Left ventricle myocardium inferior (tissue), 1 donor: ENCODE measurements around the gene STIM1. TPM values are rescaled to one million over a fixed set of nuclear protein-coding genes. Genes with fewer than 3 reads are reported as not detected.

Experiments used
- DNase-seq: peaks from one replicate; pipeline ENCODE4 v3.0.0-alpha.2; 2020
- H3K27ac ChIP-seq: fragments of 200-600 bp; replicated peaks from 2 replicates; pipeline ENCODE4 v1.8.0; 2021
- H3K27me3 ChIP-seq: fragments of 200-600 bp; 2 replicates; pipeline ENCODE4 v1.8.0; 2021; ENCODE audit warnings: low read depth
- H3K36me3 ChIP-seq: fragments of 200-600 bp; 2 replicates; pipeline ENCODE4 v1.8.0; 2021
- H3K4me1 ChIP-seq: fragments of 200-600 bp; 2 replicates; pipeline ENCODE4 v1.8.0; 2021
- H3K4me3 ChIP-seq: fragments of 200-600 bp; 2 replicates; pipeline ENCODE4 v1.8.0; 2021; ENCODE audit warnings: mild to moderate bottlenecking, moderate library complexity
- H3K9me3 ChIP-seq: fragments of 200-600 bp; replicated peaks from 2 replicates; pipeline ENCODE4 v1.8.0; 2021
- intact Hi-C: fragments of 100-400 bp; cut with micrococcal nuclease; formaldehyde crosslinking; loops from one replicate; pipeline ENCODE4 v1.11.0; 2022
- total RNA-seq: library from RNA; stranded (reverse); fragmentation: NEBNext Ultra II Directional; extraction: Animal tissue kit (Norgen Biotek cat#: 25700); gene quantifications from one replicate; pipeline ENCODE4 v1.2.1, GENCODE V29; 2021
- TF ChIP-seq, protein P1 (sequence below): fragments of 200-600 bp; IDR thresholded peaks from 2 replicates; pipeline ENCODE4 v1.8.0; 2021; ENCODE audit warnings: antibody characterized with exemption, mild to moderate bottlenecking, borderline replicate concordance
- donor health status: DM: no; HTN: yes; CAD: no; lungs with severe emphysema.

The STIM1 gene
- total RNA-seq, 1 donor from 2014 or later: 32.0 TPM

DNA sequence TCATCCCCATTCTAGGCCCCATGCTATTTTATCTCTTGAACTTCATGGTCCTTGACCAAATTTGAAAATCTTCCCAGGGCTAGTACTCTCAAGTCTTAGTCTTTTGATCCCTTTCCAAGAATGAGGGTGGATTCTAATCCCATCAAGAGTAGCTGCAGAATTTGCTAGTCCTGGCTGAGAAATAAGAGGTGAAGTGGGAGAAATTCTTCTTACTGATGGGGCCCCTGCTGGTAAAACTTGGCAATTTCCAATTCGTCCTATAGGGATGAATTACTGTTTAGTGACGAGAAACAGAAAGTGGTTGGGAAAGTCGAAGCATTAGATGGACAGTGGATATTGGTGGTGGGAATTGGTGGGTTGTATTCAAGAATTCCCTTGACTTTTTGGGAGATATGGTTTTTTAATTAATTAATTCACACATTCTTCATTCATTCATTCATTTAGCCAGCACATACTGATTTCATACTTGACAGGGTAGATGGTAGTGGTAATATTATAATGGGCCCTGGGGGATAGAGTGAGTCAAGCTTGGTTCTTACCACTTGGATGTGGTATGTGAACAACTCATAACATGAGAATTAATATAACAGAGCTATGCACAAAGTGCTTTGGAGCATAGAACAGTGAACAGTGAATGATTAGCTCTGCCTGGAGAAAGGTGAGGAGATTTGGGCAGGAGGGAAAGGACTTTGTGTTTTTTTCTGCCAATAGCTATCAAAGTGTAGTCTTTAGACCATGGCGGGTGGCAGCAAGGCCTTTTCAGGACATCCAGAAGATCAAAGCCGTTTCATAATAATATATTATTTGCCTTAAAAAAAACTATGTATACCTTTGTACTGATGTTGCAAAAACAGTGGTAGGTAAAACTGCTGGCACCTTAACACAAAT is 103.8 kb downstream of the STIM1 start:
- H3K27me3 ChIP-seq: peaks cover 16% of the 10 kb centered on the region
- TF ChIP-seq, protein P1, sequence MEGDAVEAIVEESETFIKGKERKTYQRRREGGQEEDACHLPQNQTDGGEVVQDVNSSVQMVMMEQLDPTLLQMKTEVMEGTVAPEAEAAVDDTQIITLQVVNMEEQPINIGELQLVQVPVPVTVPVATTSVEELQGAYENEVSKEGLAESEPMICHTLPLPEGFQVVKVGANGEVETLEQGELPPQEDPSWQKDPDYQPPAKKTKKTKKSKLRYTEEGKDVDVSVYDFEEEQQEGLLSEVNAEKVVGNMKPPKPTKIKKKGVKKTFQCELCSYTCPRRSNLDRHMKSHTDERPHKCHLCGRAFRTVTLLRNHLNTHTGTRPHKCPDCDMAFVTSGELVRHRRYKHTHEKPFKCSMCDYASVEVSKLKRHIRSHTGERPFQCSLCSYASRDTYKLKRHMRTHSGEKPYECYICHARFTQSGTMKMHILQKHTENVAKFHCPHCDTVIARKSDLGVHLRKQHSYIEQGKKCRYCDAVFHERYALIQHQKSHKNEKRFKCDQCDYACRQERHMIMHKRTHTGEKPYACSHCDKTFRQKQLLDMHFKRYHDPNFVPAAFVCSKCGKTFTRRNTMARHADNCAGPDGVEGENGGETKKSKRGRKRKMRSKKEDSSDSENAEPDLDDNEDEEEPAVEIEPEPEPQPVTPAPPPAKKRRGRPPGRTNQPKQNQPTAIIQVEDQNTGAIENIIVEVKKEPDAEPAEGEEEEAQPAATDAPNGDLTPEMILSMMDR: peak; percentile 13
- no peak for DNase-seq
- intact Hi-C loops: loop anchor here (10.0 kb wide), 2 partner anchors 104 to 106 kb away; partner anchors contain the start of gene STIM1
- H3K4me1 ChIP-seq: peaks cover 9% of the 10 kb centered on the region
- no peaks in the 10 kb centered on the region for H3K36me3 ChIP-seq
- no peak overlapping the region for H3K27ac ChIP-seq
- H3K4me3 ChIP-seq: no peak overlapping the region
- no peaks in the 10 kb centered on the region for H3K9me3 ChIP-seq

DNA sequence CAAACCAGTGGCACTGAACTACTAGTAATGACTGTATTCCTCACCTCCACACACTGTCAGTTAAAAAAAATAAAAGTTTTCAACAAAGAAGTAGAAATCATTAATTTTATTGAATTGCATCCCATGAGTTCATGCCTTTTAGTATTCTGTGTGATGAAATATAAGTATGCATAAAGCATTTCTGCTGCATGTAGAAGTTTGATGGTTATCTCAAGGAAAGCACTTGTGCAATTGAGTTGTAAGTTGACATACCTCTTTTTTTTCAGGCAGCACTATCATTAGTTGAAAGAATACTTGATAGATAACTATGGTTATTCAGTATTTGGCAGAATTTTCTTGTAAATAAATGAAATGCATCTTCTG is 104.4 kb downstream of the STIM1 start:
- Histone ChIP-seq H3K4me3 (no peak overlapping the region), H3K4me1 (peaks cover 9% of the 10 kb centered on the region), H3K27me3 (peaks cover 16% of the 10 kb centered on the region), H3K36me3 (no peaks in the 10 kb centered on the region), H3K9me3 (no peaks in the 10 kb centered on the region), H3K27ac (no peak overlapping the region)
- intact Hi-C loops: loop anchor here (10.0 kb wide), 2 partner anchors 105 kb away; partner anchors contain the start of gene STIM1
- TF ChIP-seq, protein P1: no peak
- no peak for DNase-seq

DNA sequence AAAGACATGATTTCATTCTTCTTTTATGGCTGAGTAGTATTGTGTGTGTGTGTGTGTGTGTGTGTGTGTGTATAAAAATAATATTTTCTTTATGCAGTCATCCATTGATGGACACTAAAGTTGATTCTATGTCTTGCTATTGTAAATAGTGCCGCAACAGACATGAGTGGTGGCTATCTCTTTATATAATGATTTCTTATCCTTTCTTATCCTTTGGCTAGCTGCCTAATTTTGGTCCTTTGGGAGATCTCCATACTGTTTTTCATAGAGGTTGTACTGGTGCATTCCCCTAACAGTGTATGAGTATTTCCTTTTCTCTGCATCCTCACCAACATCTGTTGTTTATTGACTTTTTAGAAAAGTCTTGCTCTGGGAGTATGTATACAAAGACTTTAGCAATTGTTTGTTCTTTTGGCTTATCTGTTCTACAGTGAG is 107.0 kb downstream of the STIM1 start:
- no peak overlapping the region for H3K4me3 ChIP-seq
- no peaks in the 10 kb centered on the region for H3K36me3 ChIP-seq
- no peaks in the 10 kb centered on the region for H3K9me3 ChIP-seq
- intact Hi-C loops: no loop called here
- TF ChIP-seq, protein P1: no peak
- peaks cover 9% of the 10 kb centered on the region for H3K4me1 ChIP-seq
- peaks cover 9% of the 10 kb centered on the region for H3K27me3 ChIP-seq
- no peak overlapping the region for H3K27ac ChIP-seq
- no peak for DNase-seq

DNA sequence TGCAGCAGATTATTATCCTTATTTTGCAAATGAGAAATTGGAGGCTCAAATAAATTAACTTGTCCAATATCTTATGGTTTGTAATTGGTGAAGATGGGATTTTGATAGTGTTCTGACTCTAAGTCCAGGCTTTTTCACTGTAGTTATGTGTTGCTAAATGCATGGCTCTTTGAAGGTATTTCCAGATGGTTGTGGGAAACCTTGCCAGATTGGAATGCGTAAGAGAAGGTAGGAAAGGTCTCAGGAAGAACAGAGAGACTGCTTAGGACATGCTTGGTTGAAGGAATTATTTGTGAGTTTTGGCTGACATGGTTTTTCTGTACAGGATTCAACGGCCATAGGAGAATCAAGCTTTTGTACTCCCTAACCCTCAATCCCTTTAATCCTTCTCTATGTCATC is 108.6 kb downstream of the STIM1 start:
- DNase-seq: no peak
- intact Hi-C loops: no loop called here
- Histone ChIP-seq H3K4me3 (no peak overlapping the region), H3K36me3 (peaks cover 8% of the 10 kb centered on the region), H3K4me1 (peaks cover 9% of the 10 kb centered on the region), H3K27me3 (no peaks in the 10 kb centered on the region), H3K27ac (no peak overlapping the region), H3K9me3 (no peaks in the 10 kb centered on the region)
- TF ChIP-seq, protein P1: no peak

DNA sequence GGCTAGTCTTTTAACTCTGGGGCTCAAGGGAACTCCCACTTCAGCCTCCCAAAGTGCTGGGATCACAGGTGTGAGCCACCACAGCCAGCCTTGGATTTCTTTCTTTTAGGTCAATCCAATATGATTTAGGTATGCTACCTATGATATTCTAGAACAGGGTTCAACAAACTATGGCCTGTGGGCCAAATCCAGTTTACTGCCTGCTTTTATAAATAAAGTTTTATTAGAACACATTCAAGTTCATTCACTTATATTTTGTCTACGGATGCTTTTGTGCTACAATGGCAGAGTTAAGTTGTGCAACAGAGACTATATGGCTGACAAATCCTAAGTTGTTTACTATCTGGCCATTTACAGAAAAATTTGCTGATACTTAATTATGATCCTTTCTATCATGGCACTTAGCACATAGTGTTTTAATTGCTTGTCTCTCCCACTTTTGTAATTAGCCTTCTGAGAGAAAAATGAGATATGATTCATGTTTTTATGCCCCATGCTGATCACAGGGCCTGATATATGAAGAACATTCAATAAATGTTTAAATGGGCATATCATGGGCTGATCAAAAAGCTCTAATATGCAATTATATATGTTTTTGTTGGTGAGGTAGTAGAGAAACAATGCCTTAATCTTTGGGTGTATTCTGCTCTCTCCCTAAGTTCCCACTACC is 109.6 kb downstream of the STIM1 start:
- Histone ChIP-seq H3K4me3 (no peak overlapping the region), H3K27ac (no peak overlapping the region), H3K27me3 (no peaks in the 10 kb centered on the region), H3K9me3 (no peaks in the 10 kb centered on the region), H3K36me3 (peaks cover 8% of the 10 kb centered on the region), H3K4me1 (peaks cover 9% of the 10 kb centered on the region)
- no peak for DNase-seq
- intact Hi-C loops: no loop called here
- TF ChIP-seq, protein P1: no peak
